MCF 10A (cell line): Measurements from ENCODE around the gene GALNT16. TPM values are rescaled to one million over a fixed set of nuclear protein-coding genes. Genes with fewer than 3 reads are reported as not detected.

Experiments
- BruUV-seq: library from RNA; stranded (reverse); fragments of 400-500 nt; replicated peaks from 2 replicates; lab custom pipeline; 2021; lab: Mats Ljungman, UMichigan
- CTCF ChIA-PET: fragments of 300-600 bp; sonication (Branson Sonifier 250); formaldehyde crosslinking; extraction: SDS; loops from one replicate; lab custom pipeline; 2021; ENCODE audit warnings: antibody characterized with exemption, inconsistent platforms; lab: Yijun Ruan, JAX
- POLR2A ChIA-PET: fragments of 300-600, 350-650 bp; sonication (Branson Sonifier 250); formaldehyde crosslinking; extraction: SDS; loops from one replicate; lab custom pipeline; 2020; ENCODE audit warnings: antibody characterized with exemption, inconsistent platforms; lab: Yijun Ruan, JAX
- DNase-seq: peaks from one replicate; pipeline ENCODE4 v3.0.0-alpha.2; 2018; ENCODE audit not compliant: unreplicated experiment
- H3K27ac Mint-ChIP-seq: one replicate; pipeline ENCODE4 v1.8.0; 2022; ENCODE audit warnings: mild to moderate bottlenecking, low read depth, mixed read lengths; ENCODE audit not compliant: unreplicated experiment
- H3K27me3 Mint-ChIP-seq: one replicate; pipeline ENCODE4 v1.8.0; 2022; ENCODE audit warnings: mixed read lengths; ENCODE audit not compliant: insufficient read depth, unreplicated experiment
- H3K36me3 Mint-ChIP-seq: one replicate; pipeline ENCODE4 v1.8.0; 2022; ENCODE audit warnings: mild to moderate bottlenecking, moderate library complexity, mixed read lengths; ENCODE audit not compliant: insufficient read depth, unreplicated experiment
- H3K4me1 Mint-ChIP-seq: one replicate; pipeline ENCODE4 v1.8.0; 2022; ENCODE audit warnings: mixed read lengths; ENCODE audit not compliant: insufficient read depth, unreplicated experiment
- H3K4me3 Mint-ChIP-seq: one replicate; pipeline ENCODE4 v1.8.0; 2022; ENCODE audit warnings: mild to moderate bottlenecking, moderate library complexity, mixed read lengths; ENCODE audit not compliant: unreplicated experiment
- H3K9me3 Mint-ChIP-seq: one replicate; pipeline ENCODE4 v1.8.0; 2022; ENCODE audit warnings: mixed read lengths; ENCODE audit not compliant: unreplicated experiment
- CTCF ChIP-seq: fragments of 200-600 bp; IDR thresholded peaks from one replicate; pipeline ENCODE4 v1.8.0; 2022; ENCODE audit warnings: antibody characterized with exemption, mild to moderate bottlenecking; ENCODE audit not compliant: unreplicated experiment
- intact Hi-C: fragments of 100-400 bp; cut with micrococcal nuclease; formaldehyde crosslinking; loops from 2 replicates; pipeline ENCODE4 v1.14.1; 2022
- total RNA-seq: library from RNA; stranded (reverse); gene quantifications from 2 replicates; pipeline ENCODE4 v1.2.3, GENCODE V29; 2022

GALNT16 gene
- total RNA-seq, 1 experiment from 2014 or later = not detected

- no peak for DNase-seq
- Mint-ChIP-seq H3K9me3 (no peaks in the 10 kb centered on the region), H3K4me1 (no peaks in the 10 kb centered on the region), H3K27me3 (peaks cover 20% of the 10 kb centered on the region), H3K4me3 (no peak overlapping the region), H3K36me3 (no peaks in the 10 kb centered on the region), H3K27ac (no peak overlapping the region)
- ChIA-PET CTCF (no interaction called here), POLR2A (no interaction called here)
- intact Hi-C loops = no loop called here
- no TSS peak for BruUV-seq
- no peak for TF ChIP-seq CTCF
Observed at GRCh38 chr14:69284170-69284569, 24.2 kb downstream of the GALNT16 start.

- CTCF ChIA-PET = no interaction called here
Observed at GRCh38 chr14:69285661-69286255, 25.8 kb downstream of the GALNT16 start.

GRCh38 chr14:69287098-69288010 is 27.4 kb downstream of the GALNT16 start:
- intact Hi-C loops = no loop called here
- Mint-ChIP-seq H3K4me1 (no peaks in the 10 kb centered on the region), H3K27ac (no peak overlapping the region), H3K36me3 (no peaks in the 10 kb centered on the region), H3K4me3 (no peak overlapping the region), H3K9me3 (no peaks in the 10 kb centered on the region), H3K27me3 (no peaks in the 10 kb centered on the region)
- ChIA-PET POLR2A (no interaction called here), CTCF (interaction anchor here (0.8 to 2.0 kb wide), 4 partner anchors 11 to 98 kb away, joined by 3 to 11 read pairs (median 4); no protein-coding TSS in a partner anchor)
- DNase-seq = no peak
- BruUV-seq = no TSS peak
- TF ChIP-seq CTCF = no peak

More at GRCh38 chr14:69285661-69286255, 25.8 kb downstream of the GALNT16 start:
- Mint-ChIP-seq H3K4me1 (no peaks in the 10 kb centered on the region), H3K27ac (no peak overlapping the region), H3K27me3 (peaks cover 7% of the 10 kb centered on the region), H3K4me3 (no peak overlapping the region), H3K9me3 (no peaks in the 10 kb centered on the region), H3K36me3 (no peaks in the 10 kb centered on the region)
- intact Hi-C loops = no loop called here
- no peak for DNase-seq
- TF ChIP-seq CTCF = no peak
- BruUV-seq = no TSS peak
- POLR2A ChIA-PET = no interaction called here
